Measurements from ENCODE around the gene MCAT.

Gene MCAT, protein sequence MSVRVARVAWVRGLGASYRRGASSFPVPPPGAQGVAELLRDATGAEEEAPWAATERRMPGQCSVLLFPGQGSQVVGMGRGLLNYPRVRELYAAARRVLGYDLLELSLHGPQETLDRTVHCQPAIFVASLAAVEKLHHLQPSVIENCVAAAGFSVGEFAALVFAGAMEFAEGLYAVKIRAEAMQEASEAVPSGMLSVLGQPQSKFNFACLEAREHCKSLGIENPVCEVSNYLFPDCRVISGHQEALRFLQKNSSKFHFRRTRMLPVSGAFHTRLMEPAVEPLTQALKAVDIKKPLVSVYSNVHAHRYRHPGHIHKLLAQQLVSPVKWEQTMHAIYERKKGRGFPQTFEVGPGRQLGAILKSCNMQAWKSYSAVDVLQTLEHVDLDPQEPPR

DNA sequence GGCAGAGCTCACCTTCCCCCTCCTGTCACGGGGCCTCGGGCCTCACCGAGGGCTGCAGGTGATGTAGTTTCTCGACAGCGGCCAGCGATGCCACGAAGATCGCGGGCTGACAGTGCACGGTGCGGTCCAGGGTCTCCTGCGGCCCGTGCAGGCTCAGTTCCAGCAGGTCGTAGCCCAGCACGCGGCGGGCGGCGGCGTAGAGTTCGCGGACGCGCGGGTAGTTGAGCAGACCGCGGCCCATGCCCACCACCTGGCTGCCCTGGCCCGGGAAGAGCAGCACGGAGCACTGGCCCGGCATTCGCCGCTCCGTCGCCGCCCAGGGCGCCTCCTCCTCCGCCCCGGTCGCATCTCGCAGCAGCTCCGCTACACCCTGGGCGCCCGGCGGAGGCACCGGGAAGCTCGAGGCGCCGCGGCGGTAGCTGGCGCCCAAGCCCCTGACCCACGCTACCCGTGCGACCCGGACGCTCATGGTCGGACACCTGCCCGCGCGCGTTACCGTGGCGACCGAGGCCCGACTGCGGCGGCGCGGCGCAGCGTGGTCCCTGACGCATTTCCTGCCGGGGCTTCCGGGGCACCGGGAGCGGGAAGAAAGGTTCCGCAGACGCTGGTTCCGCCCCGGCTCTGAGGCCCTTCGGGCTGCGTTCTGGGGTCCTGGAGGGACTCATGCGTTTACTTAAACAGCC, at the start of gene MCAT:
MCAT (minus strand) TSS at position 519 of the 683 bp plus-strand sequence; CDS start at position 469, 50 bp downstream.
- peak within 1 kb of the TSS; percentile 90 for H3K27ac ChIP-seq
- peak; percentile 92 for TF ChIP-seq ZFX (IDR thresholded peaks at IDR 0.05)
- TF ChIP-seq, protein P1, sequence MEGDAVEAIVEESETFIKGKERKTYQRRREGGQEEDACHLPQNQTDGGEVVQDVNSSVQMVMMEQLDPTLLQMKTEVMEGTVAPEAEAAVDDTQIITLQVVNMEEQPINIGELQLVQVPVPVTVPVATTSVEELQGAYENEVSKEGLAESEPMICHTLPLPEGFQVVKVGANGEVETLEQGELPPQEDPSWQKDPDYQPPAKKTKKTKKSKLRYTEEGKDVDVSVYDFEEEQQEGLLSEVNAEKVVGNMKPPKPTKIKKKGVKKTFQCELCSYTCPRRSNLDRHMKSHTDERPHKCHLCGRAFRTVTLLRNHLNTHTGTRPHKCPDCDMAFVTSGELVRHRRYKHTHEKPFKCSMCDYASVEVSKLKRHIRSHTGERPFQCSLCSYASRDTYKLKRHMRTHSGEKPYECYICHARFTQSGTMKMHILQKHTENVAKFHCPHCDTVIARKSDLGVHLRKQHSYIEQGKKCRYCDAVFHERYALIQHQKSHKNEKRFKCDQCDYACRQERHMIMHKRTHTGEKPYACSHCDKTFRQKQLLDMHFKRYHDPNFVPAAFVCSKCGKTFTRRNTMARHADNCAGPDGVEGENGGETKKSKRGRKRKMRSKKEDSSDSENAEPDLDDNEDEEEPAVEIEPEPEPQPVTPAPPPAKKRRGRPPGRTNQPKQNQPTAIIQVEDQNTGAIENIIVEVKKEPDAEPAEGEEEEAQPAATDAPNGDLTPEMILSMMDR (conservative IDR thresholded peaks at IDR 0.05) = no peak

DNA sequence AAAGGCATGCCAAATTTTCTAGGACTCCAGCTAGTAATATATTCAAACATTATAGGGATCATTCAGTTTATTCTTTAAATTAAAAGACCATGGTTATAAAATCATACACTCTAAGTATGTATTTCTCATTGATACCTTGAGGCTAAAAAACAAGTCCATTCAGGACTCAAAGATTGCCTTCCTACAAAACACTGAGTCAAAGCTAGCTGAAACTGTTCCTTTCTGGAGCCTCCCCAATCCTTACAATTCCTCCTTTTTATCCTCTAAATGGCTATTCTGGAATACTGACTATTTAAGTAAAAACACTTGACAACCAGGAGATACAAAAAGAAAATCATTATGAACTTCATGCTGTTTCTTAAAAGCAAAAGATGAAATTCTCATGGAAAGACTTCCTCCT, 48.6 kb upstream of the MCAT start:
- H3K27ac ChIP-seq = no peak overlapping the region
- TF ChIP-seq, protein P1 (conservative IDR thresholded peaks at IDR 0.05) = no peak
- no peak for TF ChIP-seq ZFX (IDR thresholded peaks at IDR 0.05)

DNA sequence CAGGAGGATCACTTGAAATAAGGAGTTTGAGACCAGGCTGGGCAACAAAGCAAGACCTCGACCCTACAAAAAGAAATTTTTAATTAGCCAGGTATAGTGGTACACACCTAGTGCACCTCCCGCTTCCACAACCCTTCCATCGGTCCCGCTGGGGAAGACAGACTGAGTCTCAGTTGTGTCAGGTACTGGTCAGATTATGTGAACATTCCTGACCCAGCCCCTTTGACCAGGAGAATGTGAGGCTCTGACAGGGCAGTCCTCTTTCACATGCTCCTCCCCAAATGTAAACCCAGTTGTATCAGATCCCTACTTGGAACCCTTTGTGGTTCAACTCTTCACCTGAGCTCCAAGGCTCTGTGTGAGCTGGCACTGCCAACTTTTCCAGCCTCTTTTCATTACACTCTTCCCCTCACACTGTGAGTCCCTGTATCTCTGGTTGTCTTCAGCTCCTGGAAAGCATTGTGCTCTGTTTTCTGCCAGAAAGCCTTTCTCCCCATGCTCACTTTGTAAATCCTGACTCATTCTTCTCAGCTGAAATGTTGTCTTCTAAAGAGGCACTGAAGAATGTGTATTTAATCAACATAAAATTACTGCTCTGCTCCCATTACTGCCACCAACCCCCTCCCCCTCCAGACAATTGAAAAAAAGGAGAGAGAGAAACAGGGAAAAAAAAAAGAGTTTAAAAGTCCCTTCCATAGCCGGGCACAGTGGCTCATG, 45.8 kb upstream of the MCAT start:
- H3K27ac ChIP-seq = peak overlapping the region; percentile 86; the same call in 1 of the 2 replicates

DNA sequence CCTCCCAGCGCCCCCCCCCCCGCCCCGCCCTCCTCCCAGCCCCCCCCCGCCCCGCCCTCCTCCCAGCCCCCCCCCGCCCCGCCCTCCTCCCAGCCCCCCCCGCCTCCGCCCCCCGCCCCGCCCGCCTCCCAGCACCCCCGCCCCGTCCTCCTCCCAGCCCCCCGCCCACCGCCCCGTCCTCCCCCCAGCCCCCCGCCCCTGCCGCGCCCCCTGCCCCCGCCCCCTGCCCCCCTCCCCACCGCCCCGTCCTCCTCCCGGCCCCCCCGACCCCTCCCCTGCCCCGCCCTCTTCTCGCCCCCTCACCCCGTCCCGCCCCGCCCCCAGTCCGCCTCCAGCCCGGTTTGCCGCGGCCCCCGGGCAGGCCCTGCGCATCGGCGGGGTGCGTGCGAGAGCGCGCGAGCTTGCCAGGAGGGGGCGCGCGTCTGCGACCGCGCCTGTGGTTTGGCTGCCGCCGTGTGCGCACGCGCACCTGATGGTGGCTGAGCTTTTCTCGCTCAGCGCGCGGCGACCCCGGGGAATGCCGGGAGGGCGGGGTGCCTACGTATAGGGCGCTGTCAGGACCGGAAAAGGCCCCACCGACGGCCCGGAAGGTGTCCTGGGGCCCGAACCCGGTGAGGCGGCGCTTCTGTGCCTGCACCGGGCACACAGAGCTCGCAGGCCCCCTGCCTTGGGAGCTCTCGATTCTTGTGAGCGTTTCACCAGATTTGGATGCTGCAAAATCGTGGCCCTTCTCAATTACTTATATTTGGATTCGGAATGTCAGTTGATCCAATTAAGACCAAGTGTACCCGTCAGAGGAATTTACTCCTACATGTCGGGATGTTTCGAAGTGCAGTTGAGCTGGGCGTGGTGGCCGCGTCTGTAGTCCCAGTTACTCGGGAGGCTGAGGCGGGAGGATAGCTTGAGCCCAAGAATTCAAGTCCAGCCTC, 44.2 kb upstream of the MCAT start:
- peak overlapping the region; percentile 97 for H3K27ac ChIP-seq
- TF ChIP-seq, protein P1 (conservative IDR thresholded peaks at IDR 0.05) = peak; percentile 90
- TF ChIP-seq ZFX (IDR thresholded peaks at IDR 0.05) = peak; percentile 62; the same call in 1 of the 2 replicates

More for the DNA sequence above, 45.8 kb upstream of the MCAT start:
- no peak for TF ChIP-seq ZFX (IDR thresholded peaks at IDR 0.05)
- TF ChIP-seq, protein P1 (conservative IDR thresholded peaks at IDR 0.05) = no peak

DNA sequence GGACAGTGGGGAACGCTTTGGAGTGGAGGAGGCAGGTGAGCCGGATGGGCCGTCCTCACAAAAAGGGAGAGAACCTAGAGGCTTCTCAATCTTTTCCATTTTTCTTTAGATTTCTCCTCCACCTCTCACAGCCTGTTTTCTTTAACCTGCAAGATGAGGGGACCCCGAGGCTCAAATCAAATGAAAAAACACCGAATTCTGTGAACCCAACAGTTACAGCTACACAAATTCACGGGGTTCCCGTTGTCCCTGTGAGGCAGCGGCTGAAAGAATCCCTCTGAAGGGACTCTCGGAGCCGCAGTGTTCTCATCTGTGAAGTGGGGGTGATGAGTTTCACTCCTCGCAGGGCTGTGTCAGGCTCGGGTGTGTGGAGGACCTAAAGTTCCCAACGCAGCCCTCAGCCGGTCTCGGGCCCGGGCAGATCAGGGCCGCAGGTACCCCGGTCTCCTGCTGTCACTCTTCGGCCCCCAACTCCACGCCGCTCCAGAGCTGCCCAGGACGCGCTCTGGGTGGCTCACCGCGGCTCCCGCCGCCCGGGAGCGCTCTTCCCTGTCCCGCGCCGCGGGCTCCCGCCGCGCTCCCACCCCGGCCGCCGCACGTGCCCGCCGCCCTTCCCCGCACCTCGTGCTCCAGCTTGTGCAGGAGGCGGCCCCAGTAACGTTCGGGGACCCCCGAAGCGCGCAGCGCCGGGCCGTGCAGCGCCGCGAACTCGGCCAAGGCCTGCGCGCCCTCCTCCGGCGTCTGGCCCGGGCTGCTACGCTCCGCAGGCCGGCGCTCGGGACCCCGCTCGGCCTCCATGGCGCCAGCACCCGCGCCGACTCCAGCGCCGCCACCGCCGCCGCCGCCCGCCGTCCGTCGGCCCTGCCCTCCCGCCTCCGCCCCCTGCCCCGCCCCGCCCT, 43.3 kb upstream of the MCAT start, which contains the start of gene TTLL12:
TTLL12 (minus strand) TSS at position 863 of the 899 bp plus-strand sequence; CDS start at position 798, 65 bp downstream.
- TF ChIP-seq, protein P1 (conservative IDR thresholded peaks at IDR 0.05) = no peak
- peak; percentile 68; the same call in 1 of the 2 replicates for TF ChIP-seq ZFX (IDR thresholded peaks at IDR 0.05)
- peak within 1 kb of the TSS; percentile 97 for H3K27ac ChIP-seq

DNA sequence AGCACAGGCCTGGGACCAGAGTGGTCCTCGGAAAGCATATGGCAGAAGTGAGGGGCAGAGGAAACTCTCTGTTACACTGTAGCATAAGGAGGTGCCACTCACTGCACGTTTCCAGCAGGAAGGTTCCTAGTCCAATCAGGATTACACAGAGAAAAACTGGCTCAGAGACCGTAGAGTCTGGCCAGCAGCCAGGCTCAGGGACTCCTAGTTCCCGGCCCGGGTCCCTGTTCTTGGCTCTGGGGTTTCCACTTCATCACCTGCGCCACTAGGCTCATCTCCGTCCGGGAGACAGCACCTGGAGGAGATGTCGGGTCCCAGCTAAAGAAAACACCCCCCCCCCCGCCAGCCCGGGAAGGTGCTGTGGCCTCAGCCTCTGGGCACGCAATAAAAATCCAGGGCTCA, 42.7 kb upstream of the MCAT start:
- peak overlapping the region; percentile 97 for H3K27ac ChIP-seq
- TF ChIP-seq ZFX (IDR thresholded peaks at IDR 0.05) = no peak
- TF ChIP-seq, protein P1 (conservative IDR thresholded peaks at IDR 0.05) = no peak

All from C4-2B (cell line).